K562 (cell line): ENCODE results near the gene ARMC12. TPM values are rescaled to one million over a fixed set of nuclear protein-coding genes. Genes with fewer than 3 reads are reported as not detected.

ENCODE experiments used
- ATAC-seq: fragments of 200-7000 bp; cut with Tn5 transposase; 3 replicates; pipeline ENCODE4 v1.9.1; 2020; ENCODE audit warnings: moderate library complexity
- Bru-seq: library from RNA; stranded (reverse); fragments of 400-500 nt; gene quantifications from one replicate; lab custom pipeline; 2021; lab: Mats Ljungman, UMichigan
- BruChase-seq, 2 experiments: library from RNA; stranded (reverse); fragments of 400-500 nt; gene quantifications; one replicate each; lab custom pipeline; 2021; lab: Mats Ljungman, UMichigan
- BruUV-seq: library from RNA; stranded (reverse); fragments of 400-500 nt; replicated peaks from 2 replicates; lab custom pipeline; 2021; lab: Mats Ljungman, UMichigan
- CTCF ChIA-PET: fragments of 300-600 bp; formaldehyde crosslinking; extraction: SDS; loops from one replicate; lab custom pipeline; 2021; ENCODE audit warnings: low intra/inter-chr PET ratio; lab: Yijun Ruan, JAX
- POLR2A ChIA-PET: fragments of 300-600, 350-650 bp; sonication (Branson Sonifier 250); formaldehyde crosslinking; extraction: SDS; loops from one replicate; lab custom pipeline; 2021; ENCODE audit warnings: antibody characterized with exemption, inconsistent platforms; lab: Yijun Ruan, JAX
- DNase-seq, 4 experiments: peaks; one replicate each; pipeline versions ENCODE4 v3.0.0 to v3.0.0-alpha.2; 2011 to 2018; ENCODE audit warnings: low spot score in 3 of 4, mixed read lengths in 3 of 4; ENCODE audit errors: extremely low read depth in 1 of 4
- FAIRE-seq: peaks from 2 replicates; lab custom pipeline; 2011; peaks lifted over from hg19 to GRCh38; lab: Jason Lieb, UNC
- H2AFZ ChIP-seq: 2 replicates; pipeline ENCODE4 v1.6.0; 2011; ENCODE audit warnings: low read depth, low read length, control low read depth, inconsistent platforms
- H3K27ac ChIP-seq: fragments of 200-600 bp; 3 replicates; pipeline ENCODE4 v1.8.0; 2011; ENCODE audit warnings: low read depth, mild to moderate bottlenecking, control low read depth, inconsistent platforms, low read length, moderate library complexity, mixed read lengths; ENCODE audit errors: extremely low read depth
- H3K27me3 ChIP-seq, 2 experiments: fragments of 300-600 bp in 1 of 2; 2 replicates in 1 of 2; 3 replicates in 1 of 2; pipeline versions ENCODE4 v1.6.0 to v1.8.0; 2011; ENCODE audit warnings: inconsistent platforms in 2 of 2, low read length in 2 of 2, mild to moderate bottlenecking in 1 of 2, mixed read lengths in 1 of 2, moderate library complexity in 1 of 2; ENCODE audit not compliant: control insufficient read depth in 2 of 2, insufficient read depth in 2 of 2
- H3K36me3 ChIP-seq: fragments of 300-600 bp; 3 replicates; pipeline ENCODE4 v1.8.0; 2011; ENCODE audit warnings: mild to moderate bottlenecking, low read length, inconsistent platforms; ENCODE audit not compliant: control insufficient read depth, insufficient read depth
- H3K4me1 ChIP-seq, 2 experiments: fragments of 200-600 bp in 1 of 2; replicated peaks in 1 of 2; 2 replicates in 1 of 2; 3 replicates in 1 of 2; pipeline versions ENCODE4 v1.5.1 to v1.8.0; 2011; ENCODE audit warnings: inconsistent platforms in 2 of 2, low read length in 2 of 2, mild to moderate bottlenecking in 1 of 2, mixed read lengths in 1 of 2, moderate library complexity in 1 of 2; ENCODE audit not compliant: control insufficient read depth in 2 of 2, insufficient read depth in 2 of 2
- H3K4me2 ChIP-seq: 2 replicates; pipeline ENCODE4 v1.6.1; 2011; ENCODE audit warnings: low read length, control low read depth, inconsistent platforms, mixed read lengths; ENCODE audit not compliant: insufficient read depth
- H3K4me3 ChIP-seq: fragments of 200-600 bp; sonication (generic), shearing (Covaris generic); 2 replicates; pipeline ENCODE4 v1.5.1; 2016; ENCODE audit warnings: control low read depth, inconsistent platforms
- H3K79me2 ChIP-seq: fragments of 200-600 bp; 3 replicates; pipeline ENCODE4 v1.8.0; 2011; ENCODE audit warnings: low read length, inconsistent platforms; ENCODE audit not compliant: control insufficient read depth, insufficient read depth
- H3K9ac ChIP-seq, 2 experiments: 2 replicates each; pipeline versions ENCODE4 v1.6.0 to v1.6.1; 2011; ENCODE audit warnings: low read depth in 2 of 2, low read length in 2 of 2, control low read depth in 1 of 2, inconsistent platforms in 1 of 2, mild to moderate bottlenecking in 1 of 2, mixed read lengths in 1 of 2; ENCODE audit not compliant: insufficient read depth in 1 of 2
- H3K9me1 ChIP-seq: one replicate; pipeline ENCODE4 v1.6.0; 2011; ENCODE audit warnings: inconsistent platforms, mild to moderate bottlenecking, low read length, moderate library complexity; ENCODE audit not compliant: control insufficient read depth, insufficient read depth
- H3K9me3 ChIP-seq: replicated peaks from 2 replicates; pipeline ENCODE4 v1.5.1; 2011; ENCODE audit warnings: low read depth, low read length, inconsistent platforms; ENCODE audit not compliant: control insufficient read depth, insufficient read depth
- H4K20me1 ChIP-seq: replicated peaks from 2 replicates; pipeline ENCODE4 v1.6.1; 2011; ENCODE audit warnings: low read length, inconsistent platforms, mixed read lengths; ENCODE audit not compliant: control insufficient read depth, insufficient read depth
- PRMT5 ChIP-seq: sonication (generic); formaldehyde crosslinking; IDR thresholded peaks from 2 replicates; pipeline ENCODE4 v1.5.0; 2020; ENCODE audit warnings: missing genetic modification reagents
- ZNF121 ChIP-seq: sonication (generic); formaldehyde crosslinking; conservative IDR thresholded peaks from 2 replicates; pipeline ENCODE4 v1.8.0; 2022; ENCODE audit warnings: missing genetic modification reagents
- WGBS: fragments of 100-300 bp; shearing (Covaris generic); methylation state at CpG from one replicate; pipeline ENCODE4 v1.1.6; 2016; ENCODE audit warnings: low coverage, mixed read lengths; ENCODE audit not compliant: insufficient coverage; ENCODE audit errors: missing lambda C conversion rate; 5-methylcytosine and 5-hydroxymethylcytosine counted together
- in situ Hi-C: fragments of 300-500 bp; cut with MboI; formaldehyde crosslinking; loops from 4 replicates; pipeline ENCODE4 v1.15.0; 2018; ENCODE audit warnings: inconsistent platforms, mixed read lengths
- intact Hi-C: fragments of 100-400 bp; cut with micrococcal nuclease; formaldehyde crosslinking; loops from 2 replicates; pipeline ENCODE4 v1.14.2; 2022
- long read RNA-seq, 3 experiments: library from polyadenylated mRNA in 2 of 3; library from RNA in 1 of 3; unstranded in 2 of 3; stranded (forward) in 1 of 3; transcript quantifications; one replicate each; pipeline ENCODE4 v2.0.0, GENCODE V29; 2019 to 2022
- polyA minus RNA-seq, 3 experiments: library from RNA; depleted of rRNA, polyadenylated mRNA; stranded (reverse); fragments of >200 nt; gene quantifications; 2 replicates each; pipeline ENCODE4 v1.2.3, GENCODE V29; 2011
- polyA plus RNA-seq, 8 experiments: library from polyadenylated mRNA; depleted of rRNA in 4 of 8; stranded (reverse) in 5 of 8; unstranded in 3 of 8; fragments of >200 nt; fragmentation: Nextera tagmentation in 2 of 8; fragmentation: Illumina TruSeq in 1 of 8; extraction: Ambion mirVana in 2 of 8; extraction: Trizol in 1 of 8; gene quantifications; 2 replicates each; pipeline versions ENCODE4 v1.2.1 to v1.2.3, GENCODE V29; 2011 to 2014; ENCODE audit warnings: inconsistent platforms in 1 of 8, missing spikeins in 1 of 8
- total RNA-seq, 7 experiments: library from RNA; depleted of rRNA in 6 of 7; stranded (reverse); fragments of >200 nt in 6 of 7; fragmentation: Illumina TruSeq in 2 of 7; extraction: Trizol in 2 of 7; gene quantifications; 2 replicates each; pipeline versions ENCODE4 v1.2.1 to v1.2.3, GENCODE V29; 2011 to 2021; ENCODE audit warnings: low replicate concordance in 1 of 7
- TF ChIP-seq, protein P1 (sequence below): conservative IDR thresholded peaks from 2 replicates; pipeline ENCODE4 v1.6.1; 2011; ENCODE audit warnings: low read depth, mild to moderate bottlenecking, low read length; ENCODE audit not compliant: control insufficient read depth
- TF ChIP-seq, protein P2 (sequence below): sonication (generic); formaldehyde crosslinking; IDR thresholded peaks from 2 replicates; pipeline ENCODE4 v1.9.0; 2022; ENCODE audit warnings: mild to moderate bottlenecking, missing genetic modification reagents
- TF ChIP-seq, protein P3 (sequence below), 3 experiments: IDR thresholded peaks in 2 of 3; conservative IDR thresholded peaks in 1 of 3; 2 replicates each; pipeline ENCODE4 v1.5.1; 2011 to 2012; ENCODE audit warnings: low read length in 3 of 3, mild to moderate bottlenecking in 3 of 3, control low read depth in 2 of 3, improper control_type of control experiment in 1 of 3, inconsistent platforms in 1 of 3, low read depth in 1 of 3, mixed read lengths in 1 of 3, moderate library complexity in 1 of 3; ENCODE audit not compliant: insufficient read depth in 2 of 3
- TF ChIP-seq, protein P4 (sequence below): sonication (generic); formaldehyde crosslinking; IDR thresholded peaks from 2 replicates; pipeline ENCODE4 v1.9.0; 2022; ENCODE audit warnings: mild to moderate bottlenecking, missing genetic modification reagents

Gene ARMC12, protein sequence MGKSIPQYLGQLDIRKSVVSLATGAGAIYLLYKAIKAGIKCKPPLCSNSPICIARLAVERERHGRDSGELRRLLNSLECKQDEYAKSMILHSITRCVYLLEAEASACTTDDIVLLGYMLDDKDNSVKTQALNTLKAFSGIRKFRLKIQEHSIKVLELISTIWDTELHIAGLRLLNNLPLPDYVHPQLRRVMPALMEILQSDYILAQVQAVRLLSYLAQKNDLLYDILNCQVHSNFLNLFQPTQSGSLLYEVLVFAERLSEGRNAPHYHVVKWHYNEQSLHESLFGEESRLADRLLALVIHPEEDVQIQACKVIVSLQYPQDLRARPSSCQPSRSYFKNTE
- not detected in 2 replicates for total RNA-seq (2011; cell fraction: chromatin; rRNA removed; ENCODE audit: low replicate concordance)
- total RNA-seq (2011; cell fraction: nucleolus; rRNA removed), result 0.50 TPM in 1 of 2 replicates, not detected in the other
- not detected in 2 replicates for total RNA-seq (2011; cell fraction: nucleoplasm; rRNA removed)
- total RNA-seq (2014; rRNA removed) (0.09 TPM in 1 of 2 replicates, not detected in the other), total RNA-seq (2014; rRNA removed; fragmentation: Illumina TruSeq; extraction: Trizol) (0.36 TPM in 1 of 2 replicates, not detected in the other), total RNA-seq (2015; rRNA removed; fragmentation: Illumina TruSeq; extraction: Trizol) (not detected in 2 replicates), total RNA-seq (2021) (0.13 and 0.35 TPM in 2 replicates), polyA plus RNA-seq (2011; rRNA removed) (0.26 and 0.45 TPM in 2 replicates), polyA plus RNA-seq (2014; fragmentation: Illumina TruSeq; extraction: Trizol) (0.36 TPM in 1 of 2 replicates, not detected in the other), polyA plus RNA-seq (2014; fragmentation: Nextera tagmentation; extraction: Ambion mirVana) (under 1 TPM in 1 of 2 experiments, not detected in 1; 0.13 TPM), polyA plus RNA-seq (2014; rRNA removed) (0.58 TPM in 1 of 2 replicates, not detected in the other), polyA minus RNA-seq (2011; rRNA and poly(A)+ RNA removed) (0.18 and 0.46 TPM in 2 replicates), Bru-seq, nascent RNA (percentile 19 among the genes with signal in this experiment), BruChase-seq, experiment 1, labeled RNA remaining after a 2-hour chase (percentile 17 among the genes with signal in this experiment), BruChase-seq, experiment 2, labeled RNA remaining after a 6-hour chase (percentile 17 among the genes with signal in this experiment)
- 0.07 and 0.21 TPM in 2 replicates for polyA plus RNA-seq (2011; cell fraction: cytosol; rRNA removed)
- polyA plus RNA-seq (2011; cell fraction: nucleus; rRNA removed), result 1.4 TPM in 2 replicates
- polyA plus RNA-seq (2012), result 0.26 and 1.6 TPM in 2 replicates
- polyA minus RNA-seq (2011; cell fraction: cytosol; rRNA and poly(A)+ RNA removed), result not detected in 2 replicates
- 0.27 TPM in 1 of 2 replicates, not detected in the other for polyA minus RNA-seq (2011; cell fraction: nucleus; rRNA and poly(A)+ RNA removed)
- long read RNA-seq, experiment 1, result 0 reads
- long read RNA-seq, experiment 2, result 0 reads
- long read RNA-seq, experiment 3, result 0 reads

DNA sequence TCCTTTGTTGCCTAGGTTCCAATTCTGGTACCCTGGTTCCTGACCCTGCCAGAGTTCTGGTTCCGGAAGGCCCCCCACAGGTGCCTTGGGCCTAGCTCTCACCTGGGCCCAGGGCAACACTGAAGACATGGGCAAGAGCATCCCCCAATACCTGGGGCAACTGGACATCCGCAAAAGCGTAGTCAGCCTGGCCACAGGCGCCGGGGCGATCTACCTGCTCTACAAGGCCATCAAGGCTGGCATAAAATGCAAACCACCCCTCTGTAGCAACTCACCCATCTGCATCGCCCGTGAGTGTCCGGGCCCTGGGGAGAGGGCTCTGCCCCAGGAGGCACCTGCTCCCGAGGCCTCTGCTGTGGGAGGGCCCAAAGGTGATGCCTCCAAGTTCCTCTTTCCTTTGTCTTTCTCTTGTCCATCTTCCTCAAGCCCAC, at the start of gene ARMC12:
ARMC12 (plus strand) TSS at position 51 of the 431 bp plus-strand sequence; CDS start at position 128, 77 bp downstream.
- Histone ChIP-seq H3K27ac (no peak within 1 kb of the TSS; the same call in 2 of the 3 replicates), H3K4me2 (peak within 1 kb of the TSS; percentile 9; the same call in 1 of the 2 replicates), H3K4me1 (peaks cover 18 to 20% of the 10 kb centered on the region in 2 experiments), H3K36me3 (no peaks in the 10 kb centered on the region), H3K79me2 (no peaks in the 10 kb centered on the region; the same call in 2 of the 3 replicates), H3K9ac (peak within 1 kb of the TSS in 1 of 2 experiments; percentile 18; a peak in 1 of 4 replicates), H3K27me3 (no peaks in the 10 kb centered on the region), H3K4me3 (no peak within 1 kb of the TSS), H3K9me3 (no peaks in the 10 kb centered on the region), H2AFZ (peak within 1 kb of the TSS; percentile 76), H4K20me1 (no peaks in the 10 kb centered on the region), H3K9me1 (no peaks in the 10 kb centered on the region)
- DNase-seq (no peak), ATAC-seq (peak; percentile 1; the same call in 2 of the 3 replicates), FAIRE-seq (no peak)
- CTCF ChIA-PET, result interaction anchor here (0.6 to 8.4 kb wide), 7 partner anchors 104 to 443 kb away, joined by 3 to 195 read pairs (median 7); partner anchors contain the start of gene DEF6
- BruUV-seq, result no TSS peak
- WGBS, result 72% methylated on average over 10 of the region's 10 CpGs
- POLR2A ChIA-PET, result interaction anchor here (0.6 to 2.5 kb wide), 14 partner anchors 12 to 266 kb away, joined by 3 to 10 read pairs (median 4); no protein-coding TSS in a partner anchor
- intact Hi-C loops, result loop anchor here (1.0 to 10.0 kb wide), 4 partner anchors 153 to 440 kb away; partner anchors contain the start of gene DEF6
- in situ Hi-C loops, result loop anchor here (5.0 kb wide), 3 partner anchors 155 to 440 kb away; partner anchors contain the start of gene DEF6
- TF ChIP-seq, protein P1, sequence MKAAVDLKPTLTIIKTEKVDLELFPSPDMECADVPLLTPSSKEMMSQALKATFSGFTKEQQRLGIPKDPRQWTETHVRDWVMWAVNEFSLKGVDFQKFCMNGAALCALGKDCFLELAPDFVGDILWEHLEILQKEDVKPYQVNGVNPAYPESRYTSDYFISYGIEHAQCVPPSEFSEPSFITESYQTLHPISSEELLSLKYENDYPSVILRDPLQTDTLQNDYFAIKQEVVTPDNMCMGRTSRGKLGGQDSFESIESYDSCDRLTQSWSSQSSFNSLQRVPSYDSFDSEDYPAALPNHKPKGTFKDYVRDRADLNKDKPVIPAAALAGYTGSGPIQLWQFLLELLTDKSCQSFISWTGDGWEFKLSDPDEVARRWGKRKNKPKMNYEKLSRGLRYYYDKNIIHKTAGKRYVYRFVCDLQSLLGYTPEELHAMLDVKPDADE, result 0 out of 2 replicates have a peak, but pooled peaks have one; percentile 21
- TF ChIP-seq, protein P2, sequence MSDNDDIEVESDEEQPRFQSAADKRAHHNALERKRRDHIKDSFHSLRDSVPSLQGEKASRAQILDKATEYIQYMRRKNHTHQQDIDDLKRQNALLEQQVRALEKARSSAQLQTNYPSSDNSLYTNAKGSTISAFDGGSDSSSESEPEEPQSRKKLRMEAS (CRISPR knock-in tag), result 0 out of 2 replicates have a peak, but pooled peaks have one; percentile 30
- TF ChIP-seq, protein P3, sequence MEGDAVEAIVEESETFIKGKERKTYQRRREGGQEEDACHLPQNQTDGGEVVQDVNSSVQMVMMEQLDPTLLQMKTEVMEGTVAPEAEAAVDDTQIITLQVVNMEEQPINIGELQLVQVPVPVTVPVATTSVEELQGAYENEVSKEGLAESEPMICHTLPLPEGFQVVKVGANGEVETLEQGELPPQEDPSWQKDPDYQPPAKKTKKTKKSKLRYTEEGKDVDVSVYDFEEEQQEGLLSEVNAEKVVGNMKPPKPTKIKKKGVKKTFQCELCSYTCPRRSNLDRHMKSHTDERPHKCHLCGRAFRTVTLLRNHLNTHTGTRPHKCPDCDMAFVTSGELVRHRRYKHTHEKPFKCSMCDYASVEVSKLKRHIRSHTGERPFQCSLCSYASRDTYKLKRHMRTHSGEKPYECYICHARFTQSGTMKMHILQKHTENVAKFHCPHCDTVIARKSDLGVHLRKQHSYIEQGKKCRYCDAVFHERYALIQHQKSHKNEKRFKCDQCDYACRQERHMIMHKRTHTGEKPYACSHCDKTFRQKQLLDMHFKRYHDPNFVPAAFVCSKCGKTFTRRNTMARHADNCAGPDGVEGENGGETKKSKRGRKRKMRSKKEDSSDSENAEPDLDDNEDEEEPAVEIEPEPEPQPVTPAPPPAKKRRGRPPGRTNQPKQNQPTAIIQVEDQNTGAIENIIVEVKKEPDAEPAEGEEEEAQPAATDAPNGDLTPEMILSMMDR (IDR thresholded peaks at IDR 0.05 in 2 of 3, conservative IDR thresholded peaks at IDR 0.05 in 1 of 3; ENCODE audit: insufficient read depth in 2 of 3, low read depth in 1 of 3, low read length in 3 of 3), result no peak
- TF ChIP-seq ZNF121 (CRISPR knock-in tag) (no peak), PRMT5 (CRISPR knock-in tag) (0 out of 2 replicates have a peak, but pooled peaks have one; percentile 37)
- TF ChIP-seq, protein P4, sequence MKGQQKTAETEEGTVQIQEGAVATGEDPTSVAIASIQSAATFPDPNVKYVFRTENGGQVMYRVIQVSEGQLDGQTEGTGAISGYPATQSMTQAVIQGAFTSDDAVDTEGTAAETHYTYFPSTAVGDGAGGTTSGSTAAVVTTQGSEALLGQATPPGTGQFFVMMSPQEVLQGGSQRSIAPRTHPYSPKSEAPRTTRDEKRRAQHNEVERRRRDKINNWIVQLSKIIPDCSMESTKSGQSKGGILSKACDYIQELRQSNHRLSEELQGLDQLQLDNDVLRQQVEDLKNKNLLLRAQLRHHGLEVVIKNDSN (CRISPR knock-in tag), result peak; percentile 26; the same call in 1 of the 2 replicates
